Stimulated activated CD8-positive, alpha-beta memory T cell treated with anti-CD3 and anti-CD28 coated beads, Interleukin-12 subunit alpha, Interleukin-12 subunit beta, amount 100 ng/mL, for 4 hours (primary cell): ENCODE data around the gene ACP3.

Source experiments
- DNase-seq: peaks from one replicate; pipeline ENCODE4 v3.0.0-alpha.2; 2020; ENCODE audit warnings: low read depth

Gene ACP3

GRCh38 chr3:132406587-132406986, 89.4 kb downstream of the ACP3 start:
- no peak for DNase-seq

- DNase-seq = no peak
Measured at GRCh38 chr3:132407025-132407424, 89.8 kb downstream of the ACP3 start.
